ENCODE results near the gene ENOX1.
A peak's percentile ranks its signal among the peaks of the same experiment; 100 is the strongest.

Gene ENOX1

GRCh38 chr13:43528992-43529391 lies 257.8 kb downstream of the ENOX1 start:
- DNase-seq = no peak

- no peak for DNase-seq
These were observed 264.0 kb downstream of the ENOX1 start for GRCh38 chr13:43522788-43523187.

DNA sequence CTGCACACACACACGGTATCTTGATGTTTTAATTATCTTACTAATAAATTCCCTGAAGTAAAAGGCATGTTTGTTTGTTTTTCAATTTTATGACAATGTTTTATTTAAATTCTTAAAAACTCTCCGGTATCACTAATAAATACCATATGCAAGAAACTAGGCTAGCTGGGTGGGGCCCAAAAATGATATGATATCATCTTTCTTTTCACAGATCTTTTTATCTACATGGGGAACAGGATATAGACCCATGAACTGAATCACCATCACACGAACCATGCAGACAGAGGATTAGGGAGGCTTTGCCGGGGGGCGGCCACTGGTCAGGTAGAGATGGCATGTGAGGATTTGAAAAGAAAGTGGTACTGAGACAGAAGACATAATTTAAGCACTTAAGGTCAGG lies 266.4 kb downstream of the ENOX1 start:
- no peak for DNase-seq

DNA sequence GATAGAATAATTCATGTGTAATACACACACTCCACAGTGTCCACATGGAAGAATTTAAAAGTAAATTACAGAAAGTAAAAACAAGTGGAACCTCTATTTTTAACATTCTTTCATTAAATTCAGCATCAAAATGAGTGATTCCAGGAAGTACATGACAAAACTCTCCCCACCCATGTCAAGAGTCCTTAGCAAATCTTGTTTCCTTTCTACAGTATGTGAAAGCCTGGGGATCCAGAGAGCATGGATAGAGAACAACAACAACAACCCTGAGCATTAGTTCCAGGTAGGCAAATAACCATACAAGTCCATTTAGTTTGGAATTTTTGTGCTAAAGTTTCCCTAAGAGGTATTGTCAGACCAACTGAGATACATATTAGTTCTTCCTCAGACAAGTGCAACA lies 267.9 kb downstream of the ENOX1 start:
- no peak for DNase-seq

GRCh38 chr13:43516401-43516833 lies 270.4 kb downstream of the ENOX1 start:
- no peak for DNase-seq

- no peak for DNase-seq
These were observed 271.2 kb downstream of the ENOX1 start for GRCh38 chr13:43515531-43515930.

- no peak for DNase-seq
These were observed 272.5 kb downstream of the ENOX1 start for GRCh38 chr13:43514311-43514710.

- DNase-seq = no peak
These were observed 274.6 kb downstream of the ENOX1 start for GRCh38 chr13:43512221-43512620.

DNA sequence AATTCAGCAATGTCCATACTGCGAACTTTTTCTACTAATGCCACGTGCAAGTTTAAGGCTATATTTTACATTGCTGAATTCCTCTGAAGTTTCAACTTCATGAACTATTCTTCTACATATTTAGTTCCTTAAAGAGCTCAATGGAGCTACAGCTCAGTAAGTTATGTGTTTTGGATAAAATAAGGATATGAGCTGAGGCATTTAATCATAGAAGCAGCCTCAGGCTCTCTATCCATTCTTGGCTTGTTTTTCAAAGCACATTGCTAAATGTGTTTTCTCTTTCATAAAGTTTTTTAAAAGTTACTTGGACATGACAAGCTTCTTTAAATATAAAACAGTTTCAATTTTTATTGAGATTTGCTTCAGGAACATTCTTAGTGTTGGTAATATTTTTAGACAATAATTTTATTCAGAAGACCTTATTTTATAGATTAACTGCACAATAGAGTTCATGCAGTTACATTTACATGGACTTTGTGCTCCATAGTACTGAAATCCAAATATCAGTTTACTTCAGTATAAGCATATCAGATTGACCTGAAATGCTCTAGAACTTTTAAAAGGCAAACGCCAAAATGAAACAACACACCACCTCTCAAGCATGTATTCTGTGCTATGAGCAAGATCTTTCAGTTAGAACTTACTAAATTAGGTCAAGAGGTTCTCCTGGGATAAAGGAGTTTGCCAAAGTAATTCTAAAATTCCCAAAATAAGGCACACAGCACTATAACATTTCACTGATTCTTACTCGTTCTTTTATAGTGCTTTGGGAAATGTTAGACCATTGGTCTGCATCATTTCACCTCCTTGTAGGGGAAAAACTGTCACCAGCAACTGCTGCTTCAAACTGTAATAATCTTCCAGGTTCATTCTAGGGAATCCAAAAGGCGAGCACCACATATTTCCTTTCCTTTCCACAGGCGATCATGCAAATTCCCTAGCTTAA lies 275.5 kb downstream of the ENOX1 start:
- DNase-seq = no peak

- DNase-seq = no peak
These were observed 291.0 kb downstream of the ENOX1 start for GRCh38 chr13:43495732-43496131.

DNA sequence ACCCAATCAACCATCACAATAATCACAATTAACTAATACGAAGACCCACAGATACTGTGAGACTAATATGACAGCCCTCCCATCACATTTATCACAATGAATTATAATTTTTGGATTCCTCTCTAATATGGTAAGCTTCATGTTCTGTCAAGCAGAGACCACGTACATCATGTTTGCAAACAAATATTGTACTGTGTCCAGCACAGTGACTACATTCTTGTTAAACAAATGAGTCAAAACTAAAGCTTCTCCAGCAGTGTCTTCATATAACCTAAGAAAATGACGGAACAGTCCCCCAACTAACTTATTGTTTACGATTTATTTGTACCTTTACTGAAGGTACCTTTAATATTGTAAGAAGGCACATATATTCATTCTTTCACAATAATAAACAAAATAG lies 292.6 kb downstream of the ENOX1 start:
- DNase-seq = no peak

DNA sequence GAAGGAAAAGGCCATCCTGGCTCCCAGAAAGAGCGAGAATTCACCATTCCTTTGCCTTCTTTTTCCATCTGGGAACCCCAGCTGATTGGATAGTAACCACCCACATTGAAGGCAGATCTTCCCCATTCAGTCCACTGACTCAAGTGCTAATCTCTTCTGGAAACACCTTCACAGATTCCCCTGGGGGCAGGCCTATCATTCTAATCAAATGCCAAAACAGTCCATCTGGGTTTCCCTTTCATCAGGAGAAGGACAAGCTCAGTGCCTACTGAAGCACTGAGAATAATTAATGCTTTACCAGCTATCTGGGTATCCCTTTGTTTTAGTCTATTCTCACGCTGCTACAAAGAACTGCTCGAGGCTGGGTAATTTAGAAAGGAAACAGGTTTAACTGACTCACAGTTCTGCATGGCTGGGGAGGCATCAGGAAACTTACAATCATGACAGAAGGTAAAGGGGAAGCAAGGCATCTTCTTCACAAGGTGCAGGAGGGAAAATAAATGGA lies 293.2 kb downstream of the ENOX1 start:
- DNase-seq = no peak

- DNase-seq = no peak
These were observed 294.0 kb downstream of the ENOX1 start for GRCh38 chr13:43492745-43493144.

- no peak for DNase-seq
These were observed 294.5 kb downstream of the ENOX1 start for GRCh38 chr13:43492311-43492710.

DNA sequence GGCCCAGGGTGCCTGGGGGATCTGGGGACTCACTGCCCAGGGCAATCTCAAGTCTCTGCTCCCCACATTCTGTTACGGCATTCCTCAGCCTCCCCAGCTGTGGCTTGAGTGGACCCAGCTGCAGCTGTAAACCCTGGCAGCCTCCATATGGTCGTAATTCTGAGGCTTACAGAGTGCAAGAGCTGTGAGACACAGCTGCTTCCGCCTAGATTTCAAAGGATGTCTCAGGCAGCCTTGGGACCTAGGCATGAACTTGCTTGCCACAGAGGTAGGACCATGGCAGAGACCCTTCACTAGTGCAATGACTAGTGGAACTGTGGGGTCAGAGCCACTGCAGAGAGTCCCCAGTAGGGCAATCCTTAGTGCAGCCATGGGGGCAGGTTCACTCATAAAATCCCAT lies 297.5 kb downstream of the ENOX1 start:
- DNase-seq = no peak

GRCh38 chr13:43487885-43488284 lies 298.9 kb downstream of the ENOX1 start:
- no peak for DNase-seq

- DNase-seq = no peak
These were observed 299.3 kb downstream of the ENOX1 start for GRCh38 chr13:43487461-43487860.

DNA sequence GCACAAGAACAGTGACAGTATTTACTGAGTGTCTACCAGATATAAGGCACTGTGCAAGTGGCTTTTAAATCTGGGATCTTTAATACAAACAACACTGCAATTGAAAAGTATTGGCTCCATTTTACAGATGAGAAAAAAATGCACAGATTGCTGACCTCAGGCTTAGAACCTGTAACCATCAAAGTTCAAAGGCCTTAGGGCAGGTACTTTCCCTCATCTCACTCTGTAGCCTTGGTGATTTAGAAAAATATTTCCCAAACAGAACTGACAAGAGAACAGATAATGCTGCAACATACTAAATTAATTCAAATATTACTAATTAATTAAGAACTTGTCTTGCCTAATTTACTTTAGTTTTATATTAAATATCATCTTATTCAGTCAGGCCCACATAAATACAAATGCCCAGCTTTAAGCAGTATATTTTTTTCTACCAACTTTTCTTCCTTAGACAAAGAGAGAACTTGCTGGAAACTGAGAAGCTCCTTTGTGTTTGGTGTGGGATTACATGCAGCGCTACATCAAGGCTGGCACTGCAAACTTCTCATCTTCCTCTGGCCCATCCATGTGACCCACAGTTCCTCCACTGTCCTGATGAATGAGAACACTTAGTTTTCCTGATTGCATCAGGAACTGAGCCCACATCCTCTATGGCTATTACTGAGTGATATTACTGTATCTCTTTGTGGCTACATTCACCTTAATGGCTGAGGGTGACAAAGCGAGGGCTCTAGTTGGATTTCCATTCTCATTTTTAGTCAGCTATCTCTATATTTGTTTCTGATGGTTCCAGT lies 302.1 kb downstream of the ENOX1 start:
- peak; percentile 65 for DNase-seq

DNA sequence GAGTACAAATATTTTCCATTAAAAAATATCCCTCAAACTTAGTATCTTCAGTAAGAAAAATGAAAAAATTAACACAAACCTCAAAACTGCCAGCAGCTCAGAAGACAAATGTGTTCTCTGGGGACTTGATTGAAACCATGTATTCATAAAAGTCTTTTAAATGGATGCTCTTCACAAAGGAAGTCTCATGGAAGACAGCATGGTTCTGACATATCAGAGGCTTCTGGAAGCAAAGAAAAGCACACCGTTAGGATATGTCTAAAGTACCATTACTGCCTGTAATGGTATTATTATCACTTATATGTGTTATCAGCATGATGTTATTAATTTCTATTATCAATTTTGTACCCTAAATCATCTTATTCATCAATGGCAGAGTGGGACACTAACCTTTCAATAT lies 302.8 kb downstream of the ENOX1 start:
- DNase-seq = no peak

GRCh38 chr13:43482641-43483040 lies 304.1 kb downstream of the ENOX1 start:
- no peak for DNase-seq

DNA sequence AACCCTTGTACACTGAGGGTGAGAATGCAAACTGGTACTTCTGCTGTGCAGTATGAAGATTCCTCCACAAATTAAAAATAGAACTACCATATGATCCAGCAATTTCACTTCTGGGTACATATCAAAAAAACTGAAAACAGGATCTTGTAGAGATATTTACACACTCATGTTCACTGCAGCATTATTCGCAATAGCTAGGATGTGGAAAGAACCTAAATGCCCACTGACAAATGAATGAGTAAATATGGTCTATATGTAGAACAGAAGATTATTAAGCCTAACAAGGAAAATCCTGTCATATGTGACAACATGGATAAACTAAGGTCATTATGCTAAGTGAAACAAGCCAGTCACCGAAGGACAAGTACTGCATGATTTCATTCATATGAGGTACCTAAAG lies 304.7 kb downstream of the ENOX1 start:
- DNase-seq = peak; percentile 74

GRCh38 chr13:43478902-43479301 lies 307.9 kb downstream of the ENOX1 start:
- DNase-seq = no peak

- no peak for DNase-seq
These were observed 308.6 kb downstream of the ENOX1 start for GRCh38 chr13:43478211-43478610.

- DNase-seq = no peak
These were observed 311.6 kb downstream of the ENOX1 start for GRCh38 chr13:43475140-43475539.

Data from suppressor macrophage treated with lipopolysaccharide for 4 hours (primary cell).